A673 (cell line): ENCODE measurements around the gene RASGEF1C. TPM values are rescaled to one million over a fixed set of nuclear protein-coding genes. Genes with fewer than 3 reads are reported as not detected.

Experiments used
- BruUV-seq: library from RNA; stranded (reverse); fragments of 400-500 nt; replicated peaks from 2 replicates; lab custom pipeline; 2021; lab: Mats Ljungman, UMichigan
- CTCF ChIA-PET: fragments of 300-600 bp; sonication (Branson Sonifier 250); formaldehyde crosslinking; loops from one replicate; lab custom pipeline; 2022; ENCODE audit warnings: antibody characterized with exemption; lab: Charles Lee
- POLR2A ChIA-PET: fragments of 300-600 bp; sonication (Branson Sonifier 250); formaldehyde crosslinking; loops from one replicate; lab custom pipeline; 2022; ENCODE audit warnings: antibody characterized with exemption; ENCODE audit not compliant: low non-redundant PET; lab: Charles Lee
- DNase-seq: peaks from one replicate; pipeline ENCODE4 v3.0.0-alpha.2; 2015; ENCODE audit warnings: low spot score
- H3K27ac ChIP-seq: fragments of 200-600 bp; sonication (generic); 2 replicates; pipeline ENCODE4 v1.5.1; 2016; ENCODE audit warnings: mixed run types, low read depth, mild to moderate bottlenecking, mixed read lengths, antibody characterized with exemption, low read length; ENCODE audit not compliant: poor library complexity, severe bottlenecking
- H3K27me3 ChIP-seq: fragments of 200-600 bp; sonication (generic); replicated peaks from 2 replicates; pipeline ENCODE4 v1.6.1; 2017; ENCODE audit warnings: mixed run types, low read depth, mild to moderate bottlenecking, mixed read lengths, antibody characterized with exemption, low read length; ENCODE audit not compliant: insufficient read depth, poor library complexity
- H3K36me3 ChIP-seq: fragments of 200-600 bp; sonication (generic); 2 replicates; pipeline ENCODE4 v1.6.1; 2016; ENCODE audit warnings: mixed run types, mild to moderate bottlenecking, mixed read lengths, antibody characterized with exemption, low read length; ENCODE audit not compliant: insufficient read depth, poor library complexity, severe bottlenecking
- H3K4me1 ChIP-seq: fragments of 200-600 bp; sonication (generic); 2 replicates; pipeline ENCODE4 v1.6.1; 2017; ENCODE audit warnings: mixed run types, mild to moderate bottlenecking, mixed read lengths, antibody characterized with exemption, low read length; ENCODE audit not compliant: insufficient read depth, poor library complexity, severe bottlenecking
- H3K4me3 ChIP-seq: fragments of 200-600 bp; sonication (generic); 2 replicates; pipeline ENCODE4 v1.5.1; 2016; ENCODE audit warnings: low read depth, mixed run types, mild to moderate bottlenecking, mixed read lengths, low read length; ENCODE audit not compliant: poor library complexity, severe bottlenecking
- H3K9me3 ChIP-seq: fragments of 200-600 bp; sonication (generic); 2 replicates; pipeline ENCODE4 v1.6.1; 2016; ENCODE audit warnings: mixed run types, low read depth, mild to moderate bottlenecking, mixed read lengths, antibody characterized with exemption, low read length; ENCODE audit not compliant: poor library complexity, severe bottlenecking
- EZH2 ChIP-seq: fragments of 200-600 bp; sonication (generic); IDR thresholded peaks from 2 replicates; pipeline ENCODE4 v1.6.1; 2017; ENCODE audit warnings: borderline replicate concordance, low read depth, mild to moderate bottlenecking, mixed read lengths, antibody characterized with exemption, low read length; ENCODE audit not compliant: poor library complexity, severe bottlenecking
- intact Hi-C: fragments of 100-400 bp; cut with micrococcal nuclease; formaldehyde crosslinking; loops from one replicate; pipeline ENCODE4 v1.10.0; 2022; ENCODE audit not compliant: unreplicated experiment
- total RNA-seq: library from RNA; stranded (reverse); gene quantifications from 2 replicates; pipeline ENCODE4 v1.2.3, GENCODE V29; 2021
- TF ChIP-seq, protein P1 (sequence below): fragments of 300-800, 200-600 bp; sonication (generic); conservative IDR thresholded peaks from 2 replicates; pipeline ENCODE4 v1.5.1; 2017; ENCODE audit warnings: low read depth, mild to moderate bottlenecking, antibody characterized with exemption, low read length, moderate library complexity, mixed read lengths

The RASGEF1C gene
- total RNA-seq, 1 experiment from 2014 or later: not detected

DNA sequence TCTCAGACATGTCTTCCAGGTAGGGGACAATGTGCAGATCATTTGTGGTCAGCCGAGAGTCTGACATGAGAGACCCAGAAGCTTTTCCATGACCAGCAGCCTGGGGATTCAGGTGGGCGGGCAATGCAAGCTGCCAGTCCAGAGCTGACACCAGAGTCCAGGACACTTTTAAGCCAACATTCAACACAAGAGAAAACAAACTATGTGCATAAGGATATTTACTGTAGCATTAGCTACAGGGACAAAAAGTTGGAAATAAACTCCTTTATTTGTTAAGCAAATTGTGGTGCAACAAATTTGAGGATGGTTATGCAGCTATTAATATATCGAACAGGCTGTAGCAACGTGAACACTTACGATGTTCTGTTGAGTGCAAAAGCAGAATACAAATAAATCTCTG lies 127.5 kb downstream of the RASGEF1C start:
- Histone ChIP-seq H3K27me3 (no peaks in the 10 kb centered on the region), H3K4me1 (no peaks in the 10 kb centered on the region), H3K27ac (no peak overlapping the region), H3K4me3 (no peak overlapping the region), H3K36me3 (no peaks in the 10 kb centered on the region), H3K9me3 (no peaks in the 10 kb centered on the region)
- intact Hi-C loops: no loop called here
- CTCF ChIA-PET: interaction anchor here (0.6 kb wide), 1 partner anchor 204 kb away, joined by 6 read pairs; no protein-coding TSS in a partner anchor
- TF ChIP-seq EZH2: no peak
- TF ChIP-seq, protein P1, sequence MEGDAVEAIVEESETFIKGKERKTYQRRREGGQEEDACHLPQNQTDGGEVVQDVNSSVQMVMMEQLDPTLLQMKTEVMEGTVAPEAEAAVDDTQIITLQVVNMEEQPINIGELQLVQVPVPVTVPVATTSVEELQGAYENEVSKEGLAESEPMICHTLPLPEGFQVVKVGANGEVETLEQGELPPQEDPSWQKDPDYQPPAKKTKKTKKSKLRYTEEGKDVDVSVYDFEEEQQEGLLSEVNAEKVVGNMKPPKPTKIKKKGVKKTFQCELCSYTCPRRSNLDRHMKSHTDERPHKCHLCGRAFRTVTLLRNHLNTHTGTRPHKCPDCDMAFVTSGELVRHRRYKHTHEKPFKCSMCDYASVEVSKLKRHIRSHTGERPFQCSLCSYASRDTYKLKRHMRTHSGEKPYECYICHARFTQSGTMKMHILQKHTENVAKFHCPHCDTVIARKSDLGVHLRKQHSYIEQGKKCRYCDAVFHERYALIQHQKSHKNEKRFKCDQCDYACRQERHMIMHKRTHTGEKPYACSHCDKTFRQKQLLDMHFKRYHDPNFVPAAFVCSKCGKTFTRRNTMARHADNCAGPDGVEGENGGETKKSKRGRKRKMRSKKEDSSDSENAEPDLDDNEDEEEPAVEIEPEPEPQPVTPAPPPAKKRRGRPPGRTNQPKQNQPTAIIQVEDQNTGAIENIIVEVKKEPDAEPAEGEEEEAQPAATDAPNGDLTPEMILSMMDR: no peak
- BruUV-seq: no TSS peak
- POLR2A ChIA-PET: no interaction called here
- DNase-seq: no peak

DNA sequence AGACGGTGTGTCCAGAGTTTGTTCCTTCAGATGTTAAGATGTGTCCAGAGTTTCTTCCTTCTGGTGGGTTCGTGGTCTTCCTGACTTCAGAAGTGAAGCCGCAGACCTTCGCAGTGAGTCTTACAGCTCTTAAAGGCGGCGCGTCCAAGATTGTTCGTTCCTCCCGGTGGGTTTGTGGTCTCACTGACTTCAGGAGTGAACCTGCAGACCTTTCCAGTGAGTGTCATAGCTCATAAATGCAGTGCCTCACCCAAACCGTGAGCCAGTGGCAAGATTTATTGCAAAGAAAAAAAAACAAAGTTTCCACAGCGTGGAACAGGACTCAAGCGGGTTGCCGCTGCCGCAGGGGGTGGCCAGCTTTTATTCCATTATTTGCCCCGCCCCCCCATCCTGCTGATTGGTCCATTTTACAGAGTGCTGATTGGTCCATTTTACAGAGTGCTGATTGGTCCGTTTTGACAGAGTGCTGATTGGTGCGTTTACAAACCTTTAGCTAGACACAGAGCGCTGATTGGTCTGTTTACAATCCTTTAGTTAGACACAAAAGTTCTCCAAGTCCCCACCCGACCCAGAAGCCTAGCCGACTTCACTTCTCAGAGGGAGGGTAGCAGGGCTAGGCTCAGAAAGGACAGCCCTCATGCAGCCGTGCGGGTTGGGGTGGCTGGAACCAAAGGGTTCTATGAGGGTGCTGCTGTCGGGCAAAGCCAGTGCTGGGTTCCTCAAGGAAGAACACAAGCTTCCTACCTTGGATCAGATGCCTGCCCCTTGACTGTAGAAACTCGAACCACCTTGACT lies 128.3 kb downstream of the RASGEF1C start:
- Histone ChIP-seq H3K4me3 (no peak overlapping the region), H3K9me3 (no peaks in the 10 kb centered on the region), H3K4me1 (no peaks in the 10 kb centered on the region), H3K36me3 (no peaks in the 10 kb centered on the region), H3K27ac (no peak overlapping the region), H3K27me3 (no peaks in the 10 kb centered on the region)
- no peak for DNase-seq
- intact Hi-C loops: no loop called here
- no TSS peak for BruUV-seq
- ChIA-PET CTCF (no interaction called here), POLR2A (no interaction called here)
- TF ChIP-seq, protein P1: no peak
- no peak for TF ChIP-seq EZH2

DNA sequence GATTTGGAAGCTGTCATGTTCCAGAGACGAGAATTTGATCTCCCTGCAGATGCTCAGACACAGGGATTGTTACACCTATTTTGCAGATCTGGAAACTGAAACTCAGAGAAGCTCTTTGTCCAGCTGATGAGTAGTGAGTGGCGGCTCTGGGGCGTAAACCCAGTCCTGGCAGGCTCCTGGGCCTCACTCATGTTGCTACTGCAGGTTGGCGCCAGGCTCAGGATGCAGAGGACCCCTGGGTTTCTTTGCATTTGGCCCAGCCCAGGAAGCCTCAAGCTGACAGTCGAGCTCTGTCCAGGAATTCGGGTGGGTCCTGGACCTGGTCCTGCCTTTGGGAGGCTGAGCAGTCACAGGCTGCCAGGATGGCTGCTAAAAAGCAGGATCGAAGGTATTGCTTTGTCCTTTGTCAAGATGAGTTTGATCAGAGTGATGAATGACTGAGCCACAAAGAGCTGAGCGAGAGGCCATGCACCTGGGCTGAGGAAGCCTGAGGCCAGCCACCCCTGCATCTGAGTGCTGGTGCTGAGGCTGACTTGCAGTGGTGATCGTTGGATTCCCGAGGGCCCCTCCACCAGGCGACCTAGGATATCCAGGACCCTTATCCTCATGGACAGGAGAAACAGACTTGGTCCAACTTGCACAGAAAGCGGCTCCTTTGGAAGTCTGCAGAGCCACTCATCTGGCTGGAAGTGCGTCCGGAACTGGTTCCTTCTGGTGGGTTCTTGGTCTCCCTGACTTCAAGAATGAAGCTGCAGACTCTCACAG lies 129.1 kb downstream of the RASGEF1C start:
- no TSS peak for BruUV-seq
- intact Hi-C loops: no loop called here
- Histone ChIP-seq H3K27me3 (no peaks in the 10 kb centered on the region), H3K36me3 (no peaks in the 10 kb centered on the region), H3K4me1 (no peaks in the 10 kb centered on the region), H3K27ac (no peak overlapping the region), H3K9me3 (no peaks in the 10 kb centered on the region), H3K4me3 (no peak overlapping the region)
- no peak for DNase-seq
- ChIA-PET POLR2A (no interaction called here), CTCF (no interaction called here)
- TF ChIP-seq, protein P1: no peak
- no peak for TF ChIP-seq EZH2
